ENCODE measurements around the gene SLAMF6. TPM values are rescaled to one million over a fixed set of nuclear protein-coding genes. Genes with fewer than 3 reads are reported as not detected.

SLAMF6 gene
- total RNA-seq (1 to 10 TPM in 1 of 2 donors, under 1 TPM in 1; 0.68 to 1.6 TPM), polyA plus RNA-seq (ENCODE audit: insufficient read depth, low read depth, low replicate concordance) (2.3 TPM)
- long read RNA-seq, donor 1 = 0 reads
- long read RNA-seq, donor 2 = 0 reads

DNA sequence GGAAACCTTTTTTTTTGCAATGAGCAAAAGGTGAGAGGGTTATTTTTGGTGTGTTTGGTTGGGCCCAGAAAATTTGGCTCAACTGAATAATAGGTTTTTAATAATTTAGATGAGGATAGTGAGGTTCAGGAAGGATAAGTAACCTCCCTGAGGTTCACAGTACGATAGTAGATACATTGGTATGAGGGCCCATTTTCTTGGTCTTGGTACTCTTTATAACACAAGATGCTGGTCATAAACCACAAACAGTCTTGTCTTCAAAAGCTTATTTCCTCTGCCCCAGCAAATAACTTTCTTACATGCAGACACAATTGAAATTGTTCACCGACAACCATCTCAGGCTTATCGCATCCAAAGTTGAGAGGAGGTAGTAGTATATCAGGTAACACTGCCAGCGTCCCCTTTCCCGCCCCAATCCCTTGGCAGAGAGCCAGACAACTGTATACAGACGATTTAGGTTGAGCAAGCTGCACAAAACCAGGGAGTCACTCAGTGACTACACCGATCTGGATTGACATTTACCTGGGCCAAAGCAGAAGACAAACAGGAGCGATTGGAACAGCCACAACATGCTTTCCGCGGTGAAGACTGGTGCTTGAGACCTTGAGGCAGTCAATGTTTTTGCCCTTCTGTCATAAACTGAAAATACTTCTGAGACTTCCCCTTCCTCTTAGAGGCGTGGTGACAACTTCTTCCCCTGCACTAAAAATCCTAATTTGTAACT, at the start of gene SLAMF6:
Gene SLAMF6 (minus strand): TSS at position 634 of the 724 bp plus-strand sequence. CDS start 63 bp downstream, at position 571.
- H3K4me3 ChIP-seq = no peak within 1 kb of the TSS
- TF ChIP-seq, protein P1, sequence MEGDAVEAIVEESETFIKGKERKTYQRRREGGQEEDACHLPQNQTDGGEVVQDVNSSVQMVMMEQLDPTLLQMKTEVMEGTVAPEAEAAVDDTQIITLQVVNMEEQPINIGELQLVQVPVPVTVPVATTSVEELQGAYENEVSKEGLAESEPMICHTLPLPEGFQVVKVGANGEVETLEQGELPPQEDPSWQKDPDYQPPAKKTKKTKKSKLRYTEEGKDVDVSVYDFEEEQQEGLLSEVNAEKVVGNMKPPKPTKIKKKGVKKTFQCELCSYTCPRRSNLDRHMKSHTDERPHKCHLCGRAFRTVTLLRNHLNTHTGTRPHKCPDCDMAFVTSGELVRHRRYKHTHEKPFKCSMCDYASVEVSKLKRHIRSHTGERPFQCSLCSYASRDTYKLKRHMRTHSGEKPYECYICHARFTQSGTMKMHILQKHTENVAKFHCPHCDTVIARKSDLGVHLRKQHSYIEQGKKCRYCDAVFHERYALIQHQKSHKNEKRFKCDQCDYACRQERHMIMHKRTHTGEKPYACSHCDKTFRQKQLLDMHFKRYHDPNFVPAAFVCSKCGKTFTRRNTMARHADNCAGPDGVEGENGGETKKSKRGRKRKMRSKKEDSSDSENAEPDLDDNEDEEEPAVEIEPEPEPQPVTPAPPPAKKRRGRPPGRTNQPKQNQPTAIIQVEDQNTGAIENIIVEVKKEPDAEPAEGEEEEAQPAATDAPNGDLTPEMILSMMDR (IDR thresholded peaks at IDR 0.05) = no peak
- no peak for TF ChIP-seq POLR2A (IDR thresholded peaks at IDR 0.05)
- H3K9me3 ChIP-seq = no peaks in the 10 kb centered on the region
- no peaks in the 10 kb centered on the region for H3K36me3 ChIP-seq (ENCODE audit: low read depth, missing control alignments)
- 80 to 82% methylated on average over 11 of the region's 11 CpGs for WGBS, 2 donors
- no peaks in the 10 kb centered on the region for H3K27me3 ChIP-seq
- intact Hi-C loops (cut with DNase I; ENCODE audit: low total_unique reads) = no loop called here
- H3K27ac ChIP-seq = no peak within 1 kb of the TSS
- DNase-seq = no peak
- H3K4me1 ChIP-seq = no peaks in the 10 kb centered on the region

DNA sequence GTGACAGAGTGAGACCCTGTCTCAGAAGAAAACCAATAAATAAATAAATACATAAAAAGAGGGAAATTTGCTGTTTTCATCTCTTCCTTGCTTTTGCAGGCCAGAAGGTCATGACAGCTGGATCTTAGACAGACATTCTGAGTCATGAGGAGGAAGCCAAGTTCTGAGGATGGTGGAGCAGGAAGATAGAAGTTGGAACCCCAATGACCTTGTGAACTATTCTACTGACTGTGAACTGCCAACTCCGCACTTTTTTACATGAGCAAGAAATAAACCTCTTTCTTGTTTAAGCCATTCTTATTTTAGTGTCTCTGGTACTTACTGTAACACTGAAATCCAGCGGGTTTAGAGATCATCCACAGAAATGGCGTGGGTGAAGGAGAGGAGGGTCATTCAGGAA, 47.8 kb upstream of the SLAMF6 start:
- no peak for TF ChIP-seq POLR2A (IDR thresholded peaks at IDR 0.05)
- TF ChIP-seq, protein P1 (IDR thresholded peaks at IDR 0.05) = no peak

DNA sequence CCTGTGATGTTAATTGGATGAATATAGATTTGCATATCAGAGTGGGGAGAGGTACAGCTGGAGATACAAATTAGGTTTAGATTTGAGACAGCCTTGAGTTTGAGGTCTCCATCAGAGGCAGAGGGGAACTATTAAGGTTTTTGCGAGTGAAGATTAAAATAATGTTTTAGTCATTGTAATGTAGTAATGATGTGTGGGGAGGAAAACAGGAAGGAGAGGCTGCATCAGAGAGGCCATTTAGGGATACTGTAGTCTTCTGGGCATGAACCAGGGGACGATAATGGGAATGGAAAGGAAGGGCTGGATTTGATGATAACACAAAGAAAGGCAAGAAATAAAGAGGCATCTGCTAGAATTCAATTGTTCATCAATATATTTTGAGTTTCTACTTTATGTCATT, 46.8 kb upstream of the SLAMF6 start:
- Histone ChIP-seq H3K4me1 (peaks cover 5% of the 10 kb centered on the region), H3K4me3 (no peak overlapping the region), H3K27me3 (no peaks in the 10 kb centered on the region), H3K27ac (no peak overlapping the region), H3K36me3 (ENCODE audit: low read depth, missing control alignments) (no peaks in the 10 kb centered on the region), H3K9me3 (no peaks in the 10 kb centered on the region)
- TF ChIP-seq, protein P1 (IDR thresholded peaks at IDR 0.05) = no peak
- TF ChIP-seq POLR2A (IDR thresholded peaks at IDR 0.05) = no peak
- 71 to 83% methylated on average over 2 of the region's 2 CpGs for WGBS, 2 donors
- DNase-seq = no peak
- intact Hi-C loops (cut with DNase I; ENCODE audit: low total_unique reads) = no loop called here

More for the DNA sequence above, 47.8 kb upstream of the SLAMF6 start:
- intact Hi-C loops (cut with DNase I; ENCODE audit: low total_unique reads) = no loop called here
- no peak for DNase-seq
- Histone ChIP-seq H3K9me3 (no peaks in the 10 kb centered on the region), H3K36me3 (ENCODE audit: low read depth, missing control alignments) (no peaks in the 10 kb centered on the region), H3K4me1 (peaks cover 3% of the 10 kb centered on the region), H3K4me3 (no peak overlapping the region), H3K27me3 (no peaks in the 10 kb centered on the region), H3K27ac (no peak overlapping the region)
- 83 to 91% methylated on average over 3 of the region's 3 CpGs for WGBS, 2 donors

DNA sequence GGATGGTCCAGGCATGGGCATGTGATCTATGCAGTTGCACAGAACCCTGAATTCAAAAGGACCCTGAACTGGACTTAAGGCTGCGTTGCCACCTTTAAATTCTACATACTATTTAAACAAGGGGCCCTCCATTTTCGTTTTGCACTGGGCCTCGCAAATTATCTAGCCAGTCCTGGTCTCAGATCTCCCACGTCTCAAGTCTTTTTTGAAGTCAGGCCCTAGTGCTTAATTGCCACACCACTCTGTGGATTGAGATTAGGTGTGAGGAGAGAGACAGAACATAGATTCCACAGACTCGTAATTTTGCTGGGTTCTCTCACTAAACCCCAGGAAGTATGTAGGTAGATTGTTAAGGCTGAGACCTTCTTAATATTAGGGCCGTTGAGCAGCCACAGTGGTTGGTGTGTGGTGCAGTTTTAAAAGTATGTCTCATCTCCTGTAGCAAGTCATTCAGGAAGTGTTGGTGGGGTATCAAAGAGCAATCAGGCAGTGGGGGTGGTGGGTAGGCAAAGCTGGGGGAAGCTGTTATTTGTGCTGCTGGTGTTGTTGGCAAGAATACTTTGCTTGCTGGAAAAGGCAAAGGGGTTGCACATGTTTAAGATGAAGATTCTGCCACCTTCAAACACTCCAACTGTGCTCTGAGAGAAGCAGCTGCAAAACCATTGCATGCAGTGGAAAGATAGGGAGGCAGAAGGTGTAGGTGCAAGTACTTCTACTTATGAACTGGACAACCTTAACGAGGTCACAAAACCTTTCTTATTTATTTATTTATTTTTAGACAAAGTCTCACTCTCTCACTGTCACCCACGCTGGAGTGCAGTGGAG, 45.0 kb upstream of the SLAMF6 start:
- TF ChIP-seq POLR2A (IDR thresholded peaks at IDR 0.05) = no peak
- TF ChIP-seq, protein P1 (IDR thresholded peaks at IDR 0.05) = no peak
- no peak for DNase-seq
- 69 to 75% methylated on average over 8 of the region's 8 CpGs for WGBS, 2 donors

More for the DNA sequence above, 45.0 kb upstream of the SLAMF6 start:
- Histone ChIP-seq H3K36me3 (ENCODE audit: low read depth, missing control alignments) (no peaks in the 10 kb centered on the region), H3K27ac (no peak overlapping the region), H3K4me1 (peaks cover 5% of the 10 kb centered on the region), H3K4me3 (no peak overlapping the region), H3K9me3 (no peaks in the 10 kb centered on the region), H3K27me3 (no peaks in the 10 kb centered on the region)
- intact Hi-C loops (cut with DNase I; ENCODE audit: low total_unique reads) = no loop called here

All from testis (tissue), 5 donors.